ENCODE measurements around the gene EEF1A2.

DNA sequence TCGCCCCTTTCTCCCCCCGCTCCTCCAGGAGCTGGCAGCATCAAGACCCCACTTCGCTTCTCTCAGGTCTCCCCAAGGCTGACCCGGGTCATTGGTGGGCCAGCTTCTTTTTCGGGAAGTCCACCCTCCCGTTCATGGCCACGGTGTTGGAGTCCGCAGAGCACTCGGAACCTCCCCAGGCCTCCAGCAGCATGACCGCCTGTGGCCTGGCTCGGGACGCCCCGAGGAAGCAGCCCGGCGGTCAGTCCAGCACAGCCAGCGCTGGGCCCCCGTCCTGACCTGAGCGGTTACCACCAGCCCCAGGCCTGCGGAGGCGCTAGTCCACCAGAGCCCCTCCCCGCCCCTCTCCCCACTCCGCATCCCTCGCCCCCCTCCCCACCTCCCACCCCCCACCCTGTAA is 22.7 kb upstream of the EEF1A2 start:
- TF ChIP-seq, protein P1, sequence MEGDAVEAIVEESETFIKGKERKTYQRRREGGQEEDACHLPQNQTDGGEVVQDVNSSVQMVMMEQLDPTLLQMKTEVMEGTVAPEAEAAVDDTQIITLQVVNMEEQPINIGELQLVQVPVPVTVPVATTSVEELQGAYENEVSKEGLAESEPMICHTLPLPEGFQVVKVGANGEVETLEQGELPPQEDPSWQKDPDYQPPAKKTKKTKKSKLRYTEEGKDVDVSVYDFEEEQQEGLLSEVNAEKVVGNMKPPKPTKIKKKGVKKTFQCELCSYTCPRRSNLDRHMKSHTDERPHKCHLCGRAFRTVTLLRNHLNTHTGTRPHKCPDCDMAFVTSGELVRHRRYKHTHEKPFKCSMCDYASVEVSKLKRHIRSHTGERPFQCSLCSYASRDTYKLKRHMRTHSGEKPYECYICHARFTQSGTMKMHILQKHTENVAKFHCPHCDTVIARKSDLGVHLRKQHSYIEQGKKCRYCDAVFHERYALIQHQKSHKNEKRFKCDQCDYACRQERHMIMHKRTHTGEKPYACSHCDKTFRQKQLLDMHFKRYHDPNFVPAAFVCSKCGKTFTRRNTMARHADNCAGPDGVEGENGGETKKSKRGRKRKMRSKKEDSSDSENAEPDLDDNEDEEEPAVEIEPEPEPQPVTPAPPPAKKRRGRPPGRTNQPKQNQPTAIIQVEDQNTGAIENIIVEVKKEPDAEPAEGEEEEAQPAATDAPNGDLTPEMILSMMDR (IDR thresholded peaks at IDR 0.05), result no peak
- no peak for TF ChIP-seq POLR2A (IDR thresholded peaks at IDR 0.05)
